KMS-11 (cell line): Measurements from ENCODE around the gene CD46.

Experiments used
- H2AFZ ChIP-seq: fragments of 200-600 bp; sonication (generic); 2 replicates; pipeline ENCODE4 v1.6.1; 2016; ENCODE audit warnings: antibody characterized with exemption, mixed run types, low read depth
- H3K27ac ChIP-seq: fragments of 200-600 bp; sonication (generic); 2 replicates; pipeline ENCODE4 v1.6.1; 2016; ENCODE audit warnings: mild to moderate bottlenecking, mixed run types
- H3K27me3 ChIP-seq: fragments of 200-600 bp; sonication (generic); 2 replicates; pipeline ENCODE4 v1.6.1; 2017; ENCODE audit warnings: mild to moderate bottlenecking, low read depth, mixed run types, moderate library complexity; ENCODE audit not compliant: insufficient read depth
- H3K36me3 ChIP-seq: fragments of 200-600 bp; sonication (generic); 2 replicates; pipeline ENCODE4 v1.6.1; 2017; ENCODE audit warnings: mild to moderate bottlenecking, mixed run types; ENCODE audit not compliant: insufficient read depth
- H3K4me1 ChIP-seq: fragments of 200-600 bp; sonication (generic); 2 replicates; pipeline ENCODE4 v1.6.1; 2016; ENCODE audit warnings: mild to moderate bottlenecking, low read depth, mixed run types; ENCODE audit not compliant: poor library complexity, severe bottlenecking
- H3K4me2 ChIP-seq: fragments of 200-600 bp; sonication (generic); 2 replicates; pipeline ENCODE4 v1.7.0; 2016; ENCODE audit warnings: mild to moderate bottlenecking, mixed run types
- H3K4me3 ChIP-seq: fragments of 200-600 bp; sonication (generic); IDR thresholded peaks from 2 replicates; pipeline ENCODE4 v1.6.1; 2017; ENCODE audit warnings: low read depth, low read length, mixed read lengths; ENCODE audit not compliant: insufficient read depth
- H3K79me2 ChIP-seq: fragments of 200-600 bp; sonication (generic); 2 replicates; pipeline ENCODE4 v1.6.1; 2016; ENCODE audit warnings: low read depth, mixed run types; ENCODE audit not compliant: insufficient read depth
- H3K9ac ChIP-seq: fragments of 200-600 bp; sonication (generic); 2 replicates; pipeline ENCODE4 v1.6.1; 2016; ENCODE audit warnings: mild to moderate bottlenecking, mixed run types
- H4K20me1 ChIP-seq: fragments of 200-600 bp; sonication (generic); 2 replicates; pipeline ENCODE4 v1.6.1; 2016; ENCODE audit warnings: mild to moderate bottlenecking, mixed run types; ENCODE audit not compliant: insufficient read depth
- CTCF ChIP-seq: fragments of 200-600 bp; sonication (generic); conservative IDR thresholded peaks from 2 replicates; pipeline ENCODE4 v1.6.1; 2017; ENCODE audit warnings: low read depth, mild to moderate bottlenecking, antibody characterized with exemption, low read length, moderate library complexity, mixed read lengths

The CD46 gene

DNA sequence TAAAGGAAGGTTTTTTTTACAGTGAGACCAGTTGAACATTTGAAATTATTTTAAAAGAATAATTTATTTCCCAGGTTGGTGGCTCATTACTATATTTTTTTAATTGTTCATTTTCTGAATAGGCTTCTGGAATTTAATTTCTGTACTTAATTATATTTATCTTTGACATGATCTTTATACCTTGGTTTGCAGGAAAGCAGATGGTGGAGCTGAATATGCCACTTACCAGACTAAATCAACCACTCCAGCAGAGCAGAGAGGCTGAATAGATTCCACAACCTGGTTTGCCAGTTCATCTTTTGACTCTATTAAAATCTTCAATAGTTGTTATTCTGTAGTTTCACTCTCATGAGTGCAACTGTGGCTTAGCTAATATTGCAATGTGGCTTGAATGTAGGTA, 41.5 kb downstream of the CD46 start:
- peak overlapping the region; percentile 6; the same call in 1 of the 2 replicates for H3K27ac ChIP-seq
- no peaks in the 10 kb centered on the region for H3K79me2 ChIP-seq
- peaks cover 32% of the 10 kb centered on the region for H3K4me1 ChIP-seq
- H3K4me2 ChIP-seq = no peak overlapping the region
- H3K36me3 ChIP-seq = 0 out of 2 replicates have a peak, but pooled peaks cover 3% of the 10 kb centered on the region
- TF ChIP-seq CTCF = no peak
- H3K27me3 ChIP-seq = no peaks in the 10 kb centered on the region
- H4K20me1 ChIP-seq = no peaks in the 10 kb centered on the region
- H3K9ac ChIP-seq = no peak overlapping the region
- H2AFZ ChIP-seq = no peak overlapping the region
- H3K4me3 ChIP-seq = no peak overlapping the region

DNA sequence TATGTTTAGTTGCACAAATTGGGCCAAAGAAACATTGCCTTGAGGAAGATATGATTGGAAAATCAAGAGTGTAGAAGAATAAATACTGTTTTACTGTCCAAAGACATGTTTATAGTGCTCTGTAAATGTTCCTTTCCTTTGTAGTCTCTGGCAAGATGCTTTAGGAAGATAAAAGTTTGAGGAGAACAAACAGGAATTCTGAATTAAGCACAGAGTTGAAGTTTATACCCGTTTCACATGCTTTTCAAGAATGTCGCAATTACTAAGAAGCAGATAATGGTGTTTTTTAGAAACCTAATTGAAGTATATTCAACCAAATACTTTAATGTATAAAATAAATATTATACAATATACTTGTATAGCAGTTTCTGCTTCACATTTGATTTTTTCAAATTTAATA, 43.0 kb downstream of the CD46 start:
- Histone ChIP-seq H3K79me2 (no peaks in the 10 kb centered on the region), H3K4me2 (no peak overlapping the region), H3K4me3 (no peak overlapping the region), H3K4me1 (peaks cover 48% of the 10 kb centered on the region), H2AFZ (no peak overlapping the region), H3K27me3 (no peaks in the 10 kb centered on the region), H3K27ac (no peak overlapping the region), H4K20me1 (no peaks in the 10 kb centered on the region), H3K36me3 (0 out of 2 replicates have a peak, but pooled peaks cover 3% of the 10 kb centered on the region), H3K9ac (no peak overlapping the region)
- no peak for TF ChIP-seq CTCF

GRCh38 chr1:207797229-207797973, 45.5 kb downstream of the CD46 start:
- no peak overlapping the region for H3K4me3 ChIP-seq
- H3K9ac ChIP-seq = no peak overlapping the region
- no peaks in the 10 kb centered on the region for H3K36me3 ChIP-seq
- peak; percentile 89 for TF ChIP-seq CTCF
- no peaks in the 10 kb centered on the region for H3K27me3 ChIP-seq
- H4K20me1 ChIP-seq = no peaks in the 10 kb centered on the region
- no peak overlapping the region; the same call in 1 of the 2 replicates for H3K4me2 ChIP-seq
- no peak overlapping the region for H2AFZ ChIP-seq
- peaks cover 51% of the 10 kb centered on the region for H3K4me1 ChIP-seq
- no peaks in the 10 kb centered on the region for H3K79me2 ChIP-seq
- no peak overlapping the region for H3K27ac ChIP-seq

DNA sequence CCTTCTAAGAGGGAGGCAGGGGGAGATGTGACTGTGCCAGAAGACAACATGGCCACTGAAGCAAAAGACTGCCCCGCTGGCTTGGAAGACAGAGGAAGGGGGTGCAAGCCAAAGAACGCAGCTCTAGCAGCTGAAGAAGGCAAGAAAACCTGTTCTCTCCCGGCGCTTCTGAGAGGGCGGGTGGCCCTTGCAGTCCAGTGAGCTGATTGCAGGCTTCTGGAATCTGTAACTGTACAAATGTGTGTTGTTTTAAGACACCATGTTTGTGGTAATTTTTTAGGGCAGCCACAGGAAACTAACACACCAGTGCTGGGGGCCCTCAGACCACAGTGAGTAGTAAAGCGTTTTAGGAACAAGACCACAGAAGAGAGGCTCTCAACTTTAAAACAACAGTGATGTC, 47.0 kb downstream of the CD46 start:
- H3K27me3 ChIP-seq = no peaks in the 10 kb centered on the region
- H3K4me2 ChIP-seq = no peak overlapping the region; the same call in 1 of the 2 replicates
- H3K4me1 ChIP-seq = peaks cover 37% of the 10 kb centered on the region
- TF ChIP-seq CTCF = no peak
- H3K4me3 ChIP-seq = no peak overlapping the region
- no peaks in the 10 kb centered on the region for H4K20me1 ChIP-seq
- H3K27ac ChIP-seq = peak overlapping the region; percentile 10; the same call in 1 of the 2 replicates
- H3K36me3 ChIP-seq = no peaks in the 10 kb centered on the region
- no peaks in the 10 kb centered on the region for H3K79me2 ChIP-seq
- H3K9ac ChIP-seq = no peak overlapping the region
- H2AFZ ChIP-seq = no peak overlapping the region
